Heart left ventricle (tissue), 16 donors: ENCODE data around the gene PRPS1. TPM values are rescaled to one million over a fixed set of nuclear protein-coding genes. Genes with fewer than 3 reads are reported as not detected.

Source experiments
- ATAC-seq, 4 donors: fragments of 200-7000 bp; cut with Tn5 transposase; one replicate each; pipeline ENCODE4 v1.9.1; 2020 to 2022; ENCODE audit warnings: moderate library complexity in 4 of 4, mild to moderate bottlenecking in 3 of 4, moderate number of reproducible peaks in 1 of 4
- DNase-seq, 5 donors: peaks; one replicate each; pipeline ENCODE4 v3.0.0-alpha.2; 2020
- H3K27ac ChIP-seq, 12 donors: fragments of 200-600 bp; sonication (generic) in 4 of 12; one replicate each; pipeline versions ENCODE4 v1.5.0 to v1.8.0; 2016 to 2022; ENCODE audit warnings: mild to moderate bottlenecking in 2 of 12
- H3K27me3 ChIP-seq, 9 donors: fragments of 200-600 bp; sonication (generic) in 2 of 9; one replicate each; pipeline versions ENCODE4 v1.5.1 to v1.8.0; 2016 to 2022; ENCODE audit warnings: mild to moderate bottlenecking in 3 of 9
- H3K36me3 ChIP-seq, 9 donors: fragments of 200-600 bp; sonication (generic) in 2 of 9; one replicate each; pipeline versions ENCODE4 v1.5.0 to v1.8.0; 2018 to 2022; ENCODE audit warnings: mild to moderate bottlenecking in 2 of 9
- H3K4me1 ChIP-seq, 12 donors: fragments of 200-600 bp; sonication (generic) in 4 of 12; one replicate each; pipeline versions ENCODE4 v1.5.0 to v1.8.0; 2016 to 2022; ENCODE audit warnings: mild to moderate bottlenecking in 3 of 12
- H3K4me3 ChIP-seq, 12 donors: fragments of 200-600 bp; sonication (generic) in 4 of 12; one replicate each; pipeline versions ENCODE4 v1.5.0 to v1.8.0; 2017 to 2022; ENCODE audit warnings: mild to moderate bottlenecking in 9 of 12, moderate library complexity in 4 of 12
- H3K9me3 ChIP-seq, 12 donors: fragments of 200-600 bp; sonication (generic) in 4 of 12; one replicate each; pipeline versions ENCODE4 v1.5.0 to v1.8.0; 2016 to 2022; ENCODE audit warnings: mild to moderate bottlenecking in 1 of 12
- CTCF ChIP-seq, 12 donors: fragments of 200-600 bp; sonication (generic) in 4 of 12; IDR thresholded peaks; one replicate each; pipeline versions ENCODE4 v1.5.0 to v1.8.0; 2018 to 2022; ENCODE audit warnings: antibody characterized with exemption in 12 of 12, mild to moderate bottlenecking in 5 of 12
- POLR2A ChIP-seq, 2 donors: fragments of 450-650 bp; IDR thresholded peaks; one replicate each; pipeline ENCODE4 v1.6.1; 2017; ENCODE audit warnings: antibody characterized with exemption in 2 of 2, mild to moderate bottlenecking in 2 of 2, moderate library complexity in 2 of 2
- WGBS, 4 donors: extraction: QIAGEN DNeasy Blood & Tissue Kit in 2 of 4; methylation state at CpG; one replicate each; pipeline versions ENCODE4 v1.1.5 to v1.1.7; 2013 to 2018; 5-methylcytosine and 5-hydroxymethylcytosine counted together
- intact Hi-C, 10 donors: fragments of 100-400 bp; cut with DNase I; formaldehyde crosslinking; loops; one replicate each; pipeline versions ENCODE4 v1.11.1 to v1.14.2; 2022
- polyA plus RNA-seq, 2 donors: library from polyadenylated mRNA; stranded (reverse); fragments of 200-250 nt; gene quantifications; one replicate each; pipeline ENCODE4 v1.2.3, GENCODE V29; 2013
- total RNA-seq, 9 donors: library from RNA; depleted of rRNA in 2 of 9; stranded (reverse); fragments of >200 nt in 2 of 9; fragmentation: NEBNext Ultra II Directional in 3 of 9; extraction: Animal tissue kit (Norgen Biotek cat#: 25700) in 3 of 9; gene quantifications; one replicate each; pipeline versions ENCODE4 v1.1.0 to v1.2.4, GENCODE V29; 2016 to 2023
- donor health status: ischemic (EF 13 %, LVEDD 7.1; RV severe dilation, severe dysfunction).
- donor health status: healthy with polysubstance abuse.
- donor health status: DM: no; HTN: yes; CAD: no.
- donor health status: DM: no; HTN: no; CAD: no.
- donor health status: ischemic (EF 25% LVEDD 6.9; RV normal size, moderate dysfunction).
- donor health status: ischemic (EF 25% LVEDD 5.7; RV mildly dilated, moderate dysfunction).
- donor health status: healthy.
- donor health status: DM: yes; HTN: yes; CAD: no.
- donor health status: ischemic (EF 35%, LVEDD 5.7; RV mildly dilated, moderate dysfunction).
- donor health status: nonischemic (EF 11% LVEDD 7.7; RV severe dilation, severe dysfunction).
- donor health status: DM: yes; HTN: yes; CAD: no.
- donor health status: PGD.
- donor health status: ischemic (EF 29% LVEDD 5.4; RV normal size, mild dysfunction).
- donor health status: nonischemic (EF 23%, LVEDD 6.1; RV moderate dilation, normal function).

The PRPS1 gene
- total and polyA plus RNA-seq, 11 donors: 7.2 to 41.0 (median 25.0) TPM

GRCh38 chrX:107646735-107647134 lies 18.4 kb downstream of the PRPS1 start:
- DNase-seq: no peak
- Histone ChIP-seq H3K4me3 (no peak overlapping the region), H3K36me3 (peaks cover 0 to 73% (median 54%) of the 10 kb centered on the region in 9 donors), H3K4me1 (no peaks in the 10 kb centered on the region), H3K27ac (no peak overlapping the region), H3K27me3 (peaks cover 0 to 5% (median 0%) of the 10 kb centered on the region in 9 donors), H3K9me3 (no peaks in the 10 kb centered on the region)
- 65 to 92% (median 82%) methylated on average over 2 of the region's 2 CpGs for WGBS, 4 donors
- intact Hi-C loops: no loop called here
- TF ChIP-seq CTCF (IDR thresholded peaks at IDR 0.05): no peak
- no peak for TF ChIP-seq POLR2A (IDR thresholded peaks at IDR 0.05)
- no peak for ATAC-seq

DNA sequence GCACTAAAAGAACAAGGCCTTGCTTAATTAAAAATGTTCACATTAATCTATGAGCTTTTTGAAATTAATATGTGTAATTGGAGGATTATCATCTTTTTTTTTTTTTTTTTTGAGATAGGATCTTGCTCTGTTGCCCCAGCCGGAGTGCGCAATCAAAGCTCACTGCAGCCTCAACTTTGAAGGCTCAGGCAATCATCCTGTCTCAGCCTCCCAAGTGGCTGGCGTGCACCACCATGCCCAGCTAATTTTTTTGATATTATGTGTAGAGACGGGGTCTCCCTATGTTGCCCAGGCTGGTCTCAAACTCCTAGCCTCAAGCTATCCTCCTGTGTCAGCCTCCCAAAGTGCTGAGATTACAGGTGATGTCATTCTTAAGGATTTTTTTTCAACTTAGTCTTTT lies 20.0 kb downstream of the PRPS1 start:
- Histone ChIP-seq H3K9me3 (no peaks in the 10 kb centered on the region), H3K36me3 (peaks cover 0 to 58% (median 39%) of the 10 kb centered on the region in 9 donors), H3K4me1 (no peaks in the 10 kb centered on the region), H3K4me3 (no peak overlapping the region), H3K27ac (no peak overlapping the region), H3K27me3 (peaks cover 0 to 8% (median 0%) of the 10 kb centered on the region in 9 donors)
- WGBS, 4 donors: 92 to 100% (median 96%) methylated on average over 4 of the region's 4 CpGs
- ATAC-seq (no peak), DNase-seq (no peak)
- TF ChIP-seq POLR2A (IDR thresholded peaks at IDR 0.05) (no peak), CTCF (IDR thresholded peaks at IDR 0.05) (no peak)
- intact Hi-C loops: no loop called here

DNA sequence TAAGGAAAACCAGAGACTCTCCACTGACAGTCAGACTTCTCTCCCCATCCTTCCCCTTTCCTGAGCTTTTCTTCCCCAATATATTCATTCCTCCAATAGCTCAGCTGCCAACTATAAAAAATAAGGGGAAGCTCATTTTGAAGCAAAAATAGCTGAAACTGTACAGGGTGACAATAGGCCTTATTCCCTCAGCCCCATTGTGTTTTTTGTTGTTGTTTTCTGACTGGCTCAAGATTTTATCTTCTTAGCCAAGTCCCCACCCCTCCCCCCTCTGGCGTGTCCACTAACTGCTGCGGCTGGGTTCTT lies 26.2 kb downstream of the PRPS1 start:
- WGBS, 4 donors: 10 to 42% (median 24%) methylated on average over 2 of the region's 2 CpGs
- H3K36me3 ChIP-seq: peaks cover 0 to 9% (median 1%) of the 10 kb centered on the region in 9 donors
- no peak overlapping the region for H3K4me3 ChIP-seq
- peaks cover 0 to 10% (median 7%) of the 10 kb centered on the region in 12 donors for H3K4me1 ChIP-seq
- DNase-seq (peak in 2 of 5 donors; percentile 20 to 61), ATAC-seq (peak in 1 of 4 donors; percentile 10)
- intact Hi-C loops: no loop called here
- TF ChIP-seq POLR2A (IDR thresholded peaks at IDR 0.05) (no peak), CTCF (IDR thresholded peaks at IDR 0.05) (no peak)
- H3K27me3 ChIP-seq: peaks cover 0 to 8% (median 0%) of the 10 kb centered on the region in 9 donors
- no peaks in the 10 kb centered on the region for H3K9me3 ChIP-seq
- H3K27ac ChIP-seq: peak overlapping the region in 1 of 12 donors; percentile 11

- TF ChIP-seq POLR2A (IDR thresholded peaks at IDR 0.05): no peak
- TF ChIP-seq CTCF (IDR thresholded peaks at IDR 0.05): peak; percentile 51 to 79 (median 64)
- no peaks in the 10 kb centered on the region for H3K9me3 ChIP-seq
- intact Hi-C loops: loop anchor here in 9 of 10 donors (5.0 kb wide), 3 partner anchors 118 to 237 kb away; partner anchors contain the start of genes NCBP2L (in 2 of the 9) and TSC22D3 (in 2 of the 9)
- peak overlapping the region in 1 of 12 donors; percentile 25 for H3K4me3 ChIP-seq
- peak overlapping the region in 3 of 12 donors; percentile 11 to 43 (median 16) for H3K27ac ChIP-seq
- peaks cover 0 to 10% (median 7%) of the 10 kb centered on the region in 12 donors for H3K4me1 ChIP-seq
- H3K36me3 ChIP-seq: peaks cover 0 to 4% (median 0%) of the 10 kb centered on the region in 9 donors
- DNase-seq: peak; percentile 40 to 75 (median 56)
- peaks cover 0 to 8% (median 0%) of the 10 kb centered on the region in 9 donors for H3K27me3 ChIP-seq
- WGBS, 4 donors: 28 to 40% (median 31%) methylated on average over 19 to 22 of the region's 22 CpGs
- peak; percentile 47 to 88 (median 79) for ATAC-seq
Measured at GRCh38 chrX:107654872-107655761, 26.8 kb downstream of the PRPS1 start.
